Measurements from ENCODE around the gene PKNOX2. TPM values are rescaled to one million over a fixed set of nuclear protein-coding genes. Genes with fewer than 3 reads are reported as not detected.
"Not testable (repeated sequence)": the region's sequence is repeated elsewhere in the genome, so short reads cannot be mapped to it uniquely, and the experiment has no call there.

Gene PKNOX2
- total and polyA plus RNA-seq, 9 donors, result 11.5 to 27.8 (median 24.5) TPM

- Histone ChIP-seq H3K27me3 (ENCODE audit: control insufficient read depth, insufficient read depth, low read length) (no peaks in the 10 kb centered on the region), H3K4me3 (ENCODE audit: low read length) (no peak overlapping the region), H3K27ac (ENCODE audit: low read length) (peak overlapping the region; percentile 91), H3K4me1 (ENCODE audit: control insufficient read depth, insufficient read depth, low read length) (peaks cover 74% of the 10 kb centered on the region), H3K36me3 (ENCODE audit: control insufficient read depth, insufficient read depth, low read length) (peaks cover 2% of the 10 kb centered on the region), H3K9me3 (replicated peaks; ENCODE audit: control insufficient read depth, low read depth, low read length) (no peaks in the 10 kb centered on the region)
- peak; percentile 97 for DNase-seq
- WGBS (ENCODE audit: insufficient coverage), result 45% methylated on average over 7 of the region's 18 CpGs
Measured at GRCh38 chr11:125214601-125215565, 50.3 kb downstream of the PKNOX2 start.

GRCh38 chr11:125215976-125216375, 51.4 kb downstream of the PKNOX2 start:
- H3K27ac ChIP-seq (ENCODE audit: low read length), result peak overlapping the region; percentile 36
- H3K36me3 ChIP-seq (ENCODE audit: control insufficient read depth, insufficient read depth, low read length), result no peaks in the 10 kb centered on the region
- no peaks in the 10 kb centered on the region for H3K9me3 ChIP-seq (replicated peaks; ENCODE audit: control insufficient read depth, low read depth, low read length)
- no peaks in the 10 kb centered on the region for H3K27me3 ChIP-seq (ENCODE audit: control insufficient read depth, insufficient read depth, low read length)
- H3K4me1 ChIP-seq (ENCODE audit: control insufficient read depth, insufficient read depth, low read length), result peaks cover 66% of the 10 kb centered on the region
- peak; percentile 55 for DNase-seq
- H3K4me3 ChIP-seq (ENCODE audit: low read length), result no peak overlapping the region
- 14% methylated on average over 3 of the region's 6 CpGs for WGBS (ENCODE audit: insufficient coverage)

- H3K27ac ChIP-seq (ENCODE audit: low read length), result no peak overlapping the region
- peaks cover 51% of the 10 kb centered on the region for H3K4me1 ChIP-seq (ENCODE audit: control insufficient read depth, insufficient read depth, low read length)
- no peak overlapping the region for H3K4me3 ChIP-seq (ENCODE audit: low read length)
- H3K9me3 ChIP-seq (replicated peaks; ENCODE audit: control insufficient read depth, low read depth, low read length), result no peaks in the 10 kb centered on the region
- no peaks in the 10 kb centered on the region for H3K36me3 ChIP-seq (ENCODE audit: control insufficient read depth, insufficient read depth, low read length)
- WGBS (ENCODE audit: insufficient coverage), result 72% methylated on average over 4 of the region's 4 CpGs
- DNase-seq, result no peak
- H3K27me3 ChIP-seq (ENCODE audit: control insufficient read depth, insufficient read depth, low read length), result no peaks in the 10 kb centered on the region
Measured at GRCh38 chr11:125218336-125218735, 53.8 kb downstream of the PKNOX2 start.

- H3K27ac ChIP-seq (ENCODE audit: low read length), result no peak overlapping the region
Measured at GRCh38 chr11:125221461-125221860, 56.9 kb downstream of the PKNOX2 start.

GRCh38 chr11:125222494-125222893, 57.9 kb downstream of the PKNOX2 start:
- 100% methylated on average over 2 of the region's 4 CpGs for WGBS (ENCODE audit: insufficient coverage)
- H3K4me3 ChIP-seq (ENCODE audit: low read length), result no peak overlapping the region
- peaks cover 45% of the 10 kb centered on the region for H3K4me1 ChIP-seq (ENCODE audit: control insufficient read depth, insufficient read depth, low read length)
- no peak overlapping the region for H3K27ac ChIP-seq (ENCODE audit: low read length)
- DNase-seq, result no peak
- peaks cover 2% of the 10 kb centered on the region for H3K36me3 ChIP-seq (ENCODE audit: control insufficient read depth, insufficient read depth, low read length)
- no peaks in the 10 kb centered on the region for H3K9me3 ChIP-seq (replicated peaks; ENCODE audit: control insufficient read depth, low read depth, low read length)
- no peaks in the 10 kb centered on the region for H3K27me3 ChIP-seq (ENCODE audit: control insufficient read depth, insufficient read depth, low read length)

More at GRCh38 chr11:125221461-125221860, 56.9 kb downstream of the PKNOX2 start:
- Histone ChIP-seq H3K27me3 (ENCODE audit: control insufficient read depth, insufficient read depth, low read length) (no peaks in the 10 kb centered on the region), H3K4me1 (ENCODE audit: control insufficient read depth, insufficient read depth, low read length) (peaks cover 49% of the 10 kb centered on the region), H3K9me3 (replicated peaks; ENCODE audit: control insufficient read depth, low read depth, low read length) (no peaks in the 10 kb centered on the region), H3K4me3 (ENCODE audit: low read length) (no peak overlapping the region), H3K36me3 (ENCODE audit: control insufficient read depth, insufficient read depth, low read length) (peaks cover 2% of the 10 kb centered on the region)
- DNase-seq, result no peak
- WGBS (ENCODE audit: insufficient coverage), result 78% methylated on average over 7 of the region's 10 CpGs

- H3K4me3 ChIP-seq (ENCODE audit: low read length); DNase-seq; H3K27me3 ChIP-seq (ENCODE audit: control insufficient read depth, insufficient read depth, low read length); H3K27ac ChIP-seq (ENCODE audit: low read length); H3K36me3 ChIP-seq (ENCODE audit: control insufficient read depth, insufficient read depth, low read length); H3K9me3 ChIP-seq (replicated peaks; ENCODE audit: control insufficient read depth, low read depth, low read length): not testable (repeated sequence)
- 92% methylated on average over 2 of the region's 6 CpGs for WGBS (ENCODE audit: insufficient coverage)
- H3K4me1 ChIP-seq (ENCODE audit: control insufficient read depth, insufficient read depth, low read length), result peaks cover 45% of the 10 kb centered on the region
Measured at GRCh38 chr11:125223161-125223560, 58.6 kb downstream of the PKNOX2 start.

- Histone ChIP-seq H3K4me1 (ENCODE audit: control insufficient read depth, insufficient read depth, low read length) (peaks cover 48% of the 10 kb centered on the region), H3K27me3 (ENCODE audit: control insufficient read depth, insufficient read depth, low read length) (no peaks in the 10 kb centered on the region), H3K36me3 (ENCODE audit: control insufficient read depth, insufficient read depth, low read length) (peaks cover 2% of the 10 kb centered on the region), H3K4me3 (ENCODE audit: low read length) (no peak overlapping the region), H3K27ac (ENCODE audit: low read length) (peak overlapping the region; percentile 59), H3K9me3 (replicated peaks; ENCODE audit: control insufficient read depth, low read depth, low read length) (no peaks in the 10 kb centered on the region)
- WGBS (ENCODE audit: insufficient coverage), result 64% methylated on average over 9 of the region's 11 CpGs
- DNase-seq, result peak; percentile 69
Measured at GRCh38 chr11:125223901-125224361, 59.4 kb downstream of the PKNOX2 start.

- DNase-seq, result peak; percentile 87
- peaks cover 49% of the 10 kb centered on the region for H3K4me1 ChIP-seq (ENCODE audit: control insufficient read depth, insufficient read depth, low read length)
- no peaks in the 10 kb centered on the region for H3K9me3 ChIP-seq (replicated peaks; ENCODE audit: control insufficient read depth, low read depth, low read length)
- no peaks in the 10 kb centered on the region for H3K27me3 ChIP-seq (ENCODE audit: control insufficient read depth, insufficient read depth, low read length)
- WGBS (ENCODE audit: insufficient coverage), result 55% methylated on average over 8 of the region's 15 CpGs
- H3K36me3 ChIP-seq (ENCODE audit: control insufficient read depth, insufficient read depth, low read length), result peaks cover 4% of the 10 kb centered on the region
- H3K4me3 ChIP-seq (ENCODE audit: low read length), result no peak overlapping the region
- peak overlapping the region; percentile 59 for H3K27ac ChIP-seq (ENCODE audit: low read length)
Measured at GRCh38 chr11:125224391-125225021, 60.0 kb downstream of the PKNOX2 start.

GRCh38 chr11:125225401-125225800, 60.9 kb downstream of the PKNOX2 start:
- no peaks in the 10 kb centered on the region for H3K9me3 ChIP-seq (replicated peaks; ENCODE audit: control insufficient read depth, low read depth, low read length)
- no peak overlapping the region for H3K4me3 ChIP-seq (ENCODE audit: low read length)
- DNase-seq, result no peak
- 89% methylated on average over 2 of the region's 2 CpGs for WGBS (ENCODE audit: insufficient coverage)
- peaks cover 4% of the 10 kb centered on the region for H3K36me3 ChIP-seq (ENCODE audit: control insufficient read depth, insufficient read depth, low read length)
- H3K27me3 ChIP-seq (ENCODE audit: control insufficient read depth, insufficient read depth, low read length), result no peaks in the 10 kb centered on the region
- no peak overlapping the region for H3K27ac ChIP-seq (ENCODE audit: low read length)
- H3K4me1 ChIP-seq (ENCODE audit: control insufficient read depth, insufficient read depth, low read length), result peaks cover 49% of the 10 kb centered on the region

- peaks cover 46% of the 10 kb centered on the region for H3K4me1 ChIP-seq (ENCODE audit: control insufficient read depth, insufficient read depth, low read length)
- whole genome bisulfite sequencing (ENCODE audit: insufficient coverage), result no CpG with 5 or more reads among the region's 2 CpGs
- H3K4me3 ChIP-seq (ENCODE audit: low read length), result no peak overlapping the region
- H3K9me3 ChIP-seq (replicated peaks; ENCODE audit: control insufficient read depth, low read depth, low read length), result no peaks in the 10 kb centered on the region
- H3K36me3 ChIP-seq (ENCODE audit: control insufficient read depth, insufficient read depth, low read length), result peaks cover 4% of the 10 kb centered on the region
- DNase-seq, result peak; percentile 52
- peak overlapping the region; percentile 10 for H3K27ac ChIP-seq (ENCODE audit: low read length)
- H3K27me3 ChIP-seq (ENCODE audit: control insufficient read depth, insufficient read depth, low read length), result no peaks in the 10 kb centered on the region
Measured at GRCh38 chr11:125226031-125226430, 61.5 kb downstream of the PKNOX2 start.
